Activated naive CD8-positive, alpha-beta T cell (primary cell): Measurements from ENCODE around the gene FGF12.

Source experiments
- H3K27ac Mint-ChIP-seq: one replicate; pipeline ENCODE4 v1.8.0; 2021; ENCODE audit warnings: mixed read lengths
- H3K27me3 Mint-ChIP-seq: one replicate; pipeline ENCODE4 v1.8.0; 2021; ENCODE audit warnings: mixed read lengths
- H3K36me3 Mint-ChIP-seq: one replicate; pipeline ENCODE4 v1.8.0; 2021; ENCODE audit warnings: mixed read lengths
- H3K4me1 Mint-ChIP-seq: one replicate; pipeline ENCODE4 v1.8.0; 2021; ENCODE audit warnings: low read depth, mixed read lengths
- H3K4me3 Mint-ChIP-seq: one replicate; pipeline ENCODE4 v1.8.0; 2021; ENCODE audit warnings: mild to moderate bottlenecking, mixed read lengths
- H3K9me3 Mint-ChIP-seq: one replicate; pipeline ENCODE4 v1.8.0; 2021; ENCODE audit warnings: low read depth, mixed read lengths

Gene FGF12

GRCh38 chr3:192409838-192410683 is 317.3 kb downstream of the FGF12 start:
- Mint-ChIP-seq H3K36me3 (no peaks in the 10 kb centered on the region), H3K27ac (no peak overlapping the region), H3K4me3 (no peak overlapping the region), H3K27me3 (peaks cover 26% of the 10 kb centered on the region), H3K4me1 (peaks cover 4% of the 10 kb centered on the region), H3K9me3 (no peaks in the 10 kb centered on the region)

GRCh38 chr3:192409201-192409837 is 318.0 kb downstream of the FGF12 start:
- H3K9me3 Mint-ChIP-seq = no peaks in the 10 kb centered on the region
- peaks cover 4% of the 10 kb centered on the region for H3K4me1 Mint-ChIP-seq
- H3K36me3 Mint-ChIP-seq = no peaks in the 10 kb centered on the region
- peaks cover 30% of the 10 kb centered on the region for H3K27me3 Mint-ChIP-seq
- no peak overlapping the region for H3K27ac Mint-ChIP-seq
- H3K4me3 Mint-ChIP-seq = no peak overlapping the region

DNA sequence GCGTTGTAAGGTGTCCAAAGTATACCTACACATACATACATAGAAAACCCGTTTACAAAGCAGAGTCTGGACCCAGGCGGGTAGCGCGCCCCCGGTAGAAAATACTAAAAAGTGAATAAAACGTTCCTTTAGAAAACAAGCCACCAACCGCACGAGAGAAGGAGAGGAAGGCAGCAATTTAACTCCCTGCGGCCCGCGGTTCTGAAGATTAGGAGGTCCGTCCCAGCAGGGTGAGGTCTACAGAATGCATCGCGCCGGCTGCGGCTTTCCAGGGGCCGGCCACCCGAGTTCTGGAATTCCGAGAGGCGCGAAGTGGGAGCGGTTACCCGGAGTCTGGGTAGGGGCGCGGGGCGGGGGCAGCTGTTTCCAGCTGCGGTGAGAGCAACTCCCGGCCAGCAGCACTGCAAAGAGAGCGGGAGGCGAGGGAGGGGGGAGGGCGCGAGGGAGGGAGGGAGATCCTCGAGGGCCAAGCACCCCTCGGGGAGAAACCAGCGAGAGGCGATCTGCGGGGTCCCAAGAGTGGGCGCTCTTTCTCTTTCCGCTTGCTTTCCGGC is 318.6 kb downstream of the FGF12 start:
- no peak overlapping the region for H3K4me3 Mint-ChIP-seq
- H3K4me1 Mint-ChIP-seq = peaks cover 4% of the 10 kb centered on the region
- peaks cover 30% of the 10 kb centered on the region for H3K27me3 Mint-ChIP-seq
- no peaks in the 10 kb centered on the region for H3K9me3 Mint-ChIP-seq
- H3K36me3 Mint-ChIP-seq = no peaks in the 10 kb centered on the region
- no peak overlapping the region for H3K27ac Mint-ChIP-seq

DNA sequence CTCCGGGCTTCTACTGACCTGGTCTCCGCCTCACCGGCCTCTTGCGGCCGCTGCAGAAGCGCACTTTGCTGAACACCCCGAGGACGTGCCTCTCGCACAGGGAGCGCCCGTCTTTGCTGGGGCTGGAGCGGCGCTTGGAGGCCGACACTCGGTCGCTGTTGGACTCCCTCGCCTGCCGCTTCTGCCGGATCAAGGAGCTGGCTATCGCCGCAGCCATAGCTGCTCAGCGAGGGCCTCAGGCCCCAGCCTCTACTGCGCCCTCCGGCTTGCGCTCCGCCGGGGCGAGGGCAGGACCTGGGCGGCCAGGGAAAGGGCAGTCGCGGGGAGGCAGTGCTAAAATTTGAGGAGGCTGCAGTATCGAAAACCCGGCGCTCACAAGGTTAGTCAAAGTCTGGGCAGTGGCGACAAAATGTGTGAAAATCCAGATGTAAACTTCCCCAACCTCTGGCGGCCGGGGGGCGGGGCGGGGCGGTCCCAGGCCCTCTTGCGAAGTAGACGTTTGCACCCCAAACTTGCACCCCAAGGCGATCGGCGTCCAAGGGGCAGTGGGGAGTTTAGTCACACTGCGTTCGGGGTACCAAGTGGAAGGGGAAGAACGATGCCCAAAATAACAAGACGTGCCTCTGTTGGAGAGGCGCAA is 319.2 kb downstream of the FGF12 start:
- Mint-ChIP-seq H3K4me3 (no peak overlapping the region), H3K27me3 (peaks cover 30% of the 10 kb centered on the region), H3K27ac (no peak overlapping the region), H3K36me3 (no peaks in the 10 kb centered on the region), H3K4me1 (peaks cover 4% of the 10 kb centered on the region), H3K9me3 (no peaks in the 10 kb centered on the region)

DNA sequence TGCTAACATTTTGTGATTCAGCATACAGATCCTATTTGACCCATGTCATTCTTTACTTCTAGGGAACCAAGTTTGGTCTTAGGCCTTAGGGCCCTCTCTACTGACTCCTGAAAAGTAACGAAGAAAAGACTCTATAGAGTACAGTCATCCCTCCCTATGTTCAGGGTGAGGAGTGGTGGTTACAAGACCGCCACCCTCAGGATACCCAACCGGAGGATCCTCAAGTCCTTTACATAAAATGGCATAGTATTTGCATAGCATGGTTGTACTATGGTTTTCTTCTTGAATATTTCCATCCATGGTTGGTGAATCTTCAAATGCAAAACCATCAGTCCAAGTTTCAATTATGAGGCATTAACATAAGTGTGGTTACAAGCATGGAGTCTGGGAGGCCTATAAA is 327.6 kb downstream of the FGF12 start:
- Mint-ChIP-seq H3K9me3 (no peaks in the 10 kb centered on the region), H3K27me3 (peaks cover 2% of the 10 kb centered on the region), H3K4me1 (no peaks in the 10 kb centered on the region), H3K36me3 (no peaks in the 10 kb centered on the region), H3K4me3 (no peak overlapping the region), H3K27ac (no peak overlapping the region)

- Mint-ChIP-seq H3K4me3 (no peak overlapping the region), H3K27ac (no peak overlapping the region), H3K9me3 (no peaks in the 10 kb centered on the region), H3K27me3 (no peaks in the 10 kb centered on the region), H3K4me1 (no peaks in the 10 kb centered on the region), H3K36me3 (no peaks in the 10 kb centered on the region)
These were observed 330.3 kb downstream of the FGF12 start for GRCh38 chr3:192397012-192397411.

DNA sequence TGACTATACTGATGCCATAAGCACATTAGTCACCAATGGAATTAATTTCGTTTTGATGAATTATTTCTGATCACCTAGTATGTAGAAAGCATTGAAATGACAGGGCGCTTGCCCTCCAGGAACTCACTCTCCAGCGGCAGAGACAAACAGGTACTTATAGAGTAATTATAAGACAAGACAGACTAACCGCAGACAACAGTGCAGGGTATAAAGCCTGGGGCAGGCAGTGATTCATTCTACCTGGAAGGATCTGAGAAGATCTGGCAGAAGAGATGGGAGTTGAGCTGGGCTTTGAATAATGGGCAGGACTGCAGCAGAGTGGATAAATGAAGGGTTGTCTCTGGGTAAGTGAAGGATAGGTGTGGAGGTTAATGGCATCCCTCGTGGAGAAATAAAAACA is 331.8 kb downstream of the FGF12 start:
- no peak overlapping the region for H3K4me3 Mint-ChIP-seq
- no peaks in the 10 kb centered on the region for H3K9me3 Mint-ChIP-seq
- no peak overlapping the region for H3K27ac Mint-ChIP-seq
- H3K27me3 Mint-ChIP-seq = no peaks in the 10 kb centered on the region
- H3K36me3 Mint-ChIP-seq = no peaks in the 10 kb centered on the region
- H3K4me1 Mint-ChIP-seq = no peaks in the 10 kb centered on the region

GRCh38 chr3:192392986-192393385 is 334.4 kb downstream of the FGF12 start:
- Mint-ChIP-seq H3K9me3 (no peaks in the 10 kb centered on the region), H3K27me3 (no peaks in the 10 kb centered on the region), H3K36me3 (no peaks in the 10 kb centered on the region), H3K27ac (no peak overlapping the region), H3K4me1 (no peaks in the 10 kb centered on the region), H3K4me3 (no peak overlapping the region)

- H3K27me3 Mint-ChIP-seq = no peaks in the 10 kb centered on the region
These were observed 344.5 kb downstream of the FGF12 start for GRCh38 chr3:192382861-192383260.

GRCh38 chr3:192373586-192373985 is 353.8 kb downstream of the FGF12 start:
- Mint-ChIP-seq H3K27me3 (no peaks in the 10 kb centered on the region), H3K36me3 (no peaks in the 10 kb centered on the region), H3K4me3 (no peak overlapping the region), H3K9me3 (peaks cover 4% of the 10 kb centered on the region), H3K27ac (no peak overlapping the region), H3K4me1 (no peaks in the 10 kb centered on the region)

More at GRCh38 chr3:192382861-192383260, 344.5 kb downstream of the FGF12 start:
- Mint-ChIP-seq H3K9me3 (no peaks in the 10 kb centered on the region), H3K27ac (no peak overlapping the region), H3K4me3 (no peak overlapping the region), H3K4me1 (no peaks in the 10 kb centered on the region), H3K36me3 (no peaks in the 10 kb centered on the region)

DNA sequence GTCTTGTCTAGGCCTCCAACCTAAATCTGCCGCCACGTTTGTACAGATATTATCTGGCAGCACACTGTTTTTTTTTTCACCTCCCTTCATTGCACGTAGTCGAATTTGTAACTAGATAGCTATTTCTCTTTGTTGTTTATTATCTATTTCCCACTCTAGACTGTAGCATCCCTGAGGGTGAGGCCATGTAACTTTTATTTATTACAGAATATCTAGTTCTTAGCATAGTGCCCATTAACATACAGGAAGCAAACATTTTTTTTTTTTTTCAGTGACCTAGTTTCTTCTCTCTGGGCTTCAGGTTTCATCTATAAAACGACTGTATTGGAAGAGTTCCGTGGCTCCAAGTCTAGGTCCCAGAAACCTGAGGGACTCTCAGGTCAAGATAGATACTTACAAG is 354.3 kb downstream of the FGF12 start:
- Mint-ChIP-seq H3K36me3 (no peaks in the 10 kb centered on the region), H3K27ac (no peak overlapping the region), H3K4me1 (no peaks in the 10 kb centered on the region), H3K27me3 (no peaks in the 10 kb centered on the region), H3K9me3 (peaks cover 4% of the 10 kb centered on the region), H3K4me3 (no peak overlapping the region)

- H3K9me3 Mint-ChIP-seq = peaks cover 4% of the 10 kb centered on the region
- no peaks in the 10 kb centered on the region for H3K36me3 Mint-ChIP-seq
- H3K4me3 Mint-ChIP-seq = no peak overlapping the region
- H3K4me1 Mint-ChIP-seq = no peaks in the 10 kb centered on the region
- no peak overlapping the region for H3K27ac Mint-ChIP-seq
- H3K27me3 Mint-ChIP-seq = no peaks in the 10 kb centered on the region
These were observed 354.7 kb downstream of the FGF12 start for GRCh38 chr3:192372616-192373015.

GRCh38 chr3:192371870-192372400 is 355.4 kb downstream of the FGF12 start:
- Mint-ChIP-seq H3K36me3 (no peaks in the 10 kb centered on the region), H3K9me3 (peaks cover 4% of the 10 kb centered on the region), H3K27ac (no peak overlapping the region), H3K4me1 (no peaks in the 10 kb centered on the region), H3K4me3 (no peak overlapping the region), H3K27me3 (no peaks in the 10 kb centered on the region)

DNA sequence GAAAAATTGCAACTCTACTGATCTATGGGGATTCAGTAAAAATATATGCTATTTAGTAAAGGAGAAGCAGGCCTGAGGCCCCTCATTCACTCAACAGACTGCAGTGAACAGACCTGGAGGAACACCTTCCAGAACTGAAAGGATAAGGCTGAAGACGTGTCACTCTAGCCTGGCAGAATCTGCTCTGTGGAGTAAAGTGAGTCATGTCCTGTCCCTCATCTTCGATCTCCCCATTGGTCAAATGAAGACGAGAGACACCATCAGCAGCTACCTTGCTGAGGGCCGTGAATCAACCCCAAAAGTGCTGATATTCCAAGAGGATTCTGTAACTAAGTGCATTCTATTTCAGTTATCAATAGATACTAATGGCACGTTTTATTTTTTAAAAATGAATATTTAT is 359.7 kb downstream of the FGF12 start:
- H3K4me3 Mint-ChIP-seq = no peak overlapping the region

DNA sequence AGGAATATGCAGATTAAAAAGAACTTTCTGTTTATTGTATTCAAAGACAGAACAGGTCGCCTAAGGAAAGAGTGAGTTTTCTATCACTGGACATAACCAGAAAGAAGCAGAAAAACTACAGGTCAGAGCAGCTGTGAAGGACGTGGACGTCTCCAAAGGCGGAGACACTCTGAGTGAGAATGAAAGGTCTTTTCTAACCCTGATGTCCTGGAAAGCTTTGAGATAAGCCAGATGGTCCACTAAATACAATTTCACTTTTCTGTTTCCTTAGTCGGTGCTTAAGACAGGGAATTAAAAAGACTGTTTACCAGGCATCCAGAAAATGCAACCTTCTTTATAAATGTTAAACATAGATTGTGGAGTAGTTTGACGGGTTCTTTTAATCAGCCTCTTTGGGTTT is 360.4 kb downstream of the FGF12 start:
- H3K27ac Mint-ChIP-seq = no peak overlapping the region
- H3K27me3 Mint-ChIP-seq = no peaks in the 10 kb centered on the region
- no peaks in the 10 kb centered on the region for H3K36me3 Mint-ChIP-seq
- no peaks in the 10 kb centered on the region for H3K9me3 Mint-ChIP-seq
- H3K4me1 Mint-ChIP-seq = no peaks in the 10 kb centered on the region
- H3K4me3 Mint-ChIP-seq = no peak overlapping the region

More for the DNA sequence above, 359.7 kb downstream of the FGF12 start:
- no peak overlapping the region for H3K27ac Mint-ChIP-seq
- H3K4me1 Mint-ChIP-seq = no peaks in the 10 kb centered on the region
- no peaks in the 10 kb centered on the region for H3K9me3 Mint-ChIP-seq
- no peaks in the 10 kb centered on the region for H3K36me3 Mint-ChIP-seq
- H3K27me3 Mint-ChIP-seq = no peaks in the 10 kb centered on the region
